H1 (cell line): ENCODE measurements around the gene PRKCH. TPM values are rescaled to one million over a fixed set of nuclear protein-coding genes. Genes with fewer than 3 reads are reported as not detected.

Source experiments
- EZH2 ChIP-seq: fragments of 200-600 bp; sonication (generic); IDR thresholded peaks from 2 replicates; pipeline ENCODE4 v1.7.1; 2012; ENCODE audit warnings: low read depth, mild to moderate bottlenecking, moderate library complexity, low read length, inconsistent platforms; ENCODE audit not compliant: severe bottlenecking
- HDAC2 ChIP-seq, 2 experiments: fragments of 300-600 bp in 1 of 2; sonication (generic) in 1 of 2; IDR thresholded peaks; 2 replicates each; pipeline ENCODE4 v1.6.1; 2011 to 2012; ENCODE audit warnings: low read depth in 2 of 2, low read length in 2 of 2, mild to moderate bottlenecking in 2 of 2, moderate library complexity in 2 of 2, borderline replicate concordance in 1 of 2, inconsistent platforms in 1 of 2
- SAP30 ChIP-seq: fragments of 300-600 bp; sonication (generic); IDR thresholded peaks from 2 replicates; pipeline ENCODE4 v1.7.1; 2012; ENCODE audit warnings: low read length, moderate library complexity, mild to moderate bottlenecking, inconsistent platforms; ENCODE audit not compliant: insufficient read depth, insufficient replicate concordance
- TEAD4 ChIP-seq: IDR thresholded peaks from 2 replicates; pipeline ENCODE4 v1.6.1; 2012; ENCODE audit warnings: low read depth, low read length, inconsistent platforms, mixed read lengths
- polyA plus RNA-seq, 7 experiments: library from polyadenylated mRNA; depleted of rRNA in 3 of 7; stranded (reverse) in 5 of 7; unstranded in 2 of 7; fragments of >200 nt in 5 of 7; fragments of 200-250 nt in 2 of 7; gene quantifications; 1 replicate in 5 of 7; 2 replicates in 1 of 7; 4 replicates in 1 of 7; pipeline versions ENCODE4 v1.2.1 to v1.2.3, GENCODE V29; 2011 to 2013; ENCODE audit warnings: missing spikeins in 2 of 7, mixed read lengths in 2 of 7
- total RNA-seq: library from RNA; stranded (reverse); fragmentation: NEBNext Ultra II Directional; extraction: Animal tissue kit (Norgen Biotek cat#: 25700); gene quantifications from 2 replicates; pipeline ENCODE4 v1.2.1, GENCODE V29; 2021

The PRKCH gene
- total and polyA plus RNA-seq, 2 of the 8 experiments (the other 6 are each of a cell fraction or from before 2014, with no cell fraction given) = 6.4 to 7.0 TPM

DNA sequence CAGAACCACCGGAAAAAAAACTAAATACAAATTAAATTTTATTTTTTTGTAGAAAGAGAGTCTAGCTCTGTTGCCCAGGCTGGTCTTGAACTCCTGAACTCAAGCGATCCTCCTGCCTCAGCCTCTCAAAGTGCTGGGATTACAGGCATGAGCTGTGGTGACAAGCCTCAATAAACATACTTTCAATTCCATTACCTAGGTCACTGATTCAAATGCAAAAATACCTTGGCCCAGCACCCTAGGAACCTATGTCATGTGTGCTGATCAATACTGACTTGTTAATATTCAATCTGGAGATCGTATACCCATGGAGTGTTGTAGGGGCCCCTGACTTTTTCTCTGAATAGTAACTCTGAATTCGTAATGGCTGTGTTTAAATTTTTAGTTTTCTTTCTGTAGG lies 33.2 kb upstream of the PRKCH start (continued):
- TF ChIP-seq HDAC2 (IDR thresholded peaks at IDR 0.05; ENCODE audit: borderline replicate concordance in 1 of 2, low read depth in 2 of 2, low read length in 2 of 2) (no peak), EZH2 (no peak), SAP30 (no peak), TEAD4 (no peak)
